Fibroblast of mammary gland (primary cell): Measurements from ENCODE around the gene CNOT4.

Source experiments
- DNase-seq: peaks from one replicate; pipeline ENCODE4 v3.0.0-alpha.2; 2010; ENCODE audit warnings: low read depth
- H3K4me3 ChIP-seq: 2 replicates; pipeline ENCODE4 v1.5.1; 2011; ENCODE audit warnings: low read depth, mild to moderate bottlenecking, low read length, moderate library complexity; ENCODE audit not compliant: control insufficient read depth
- TF ChIP-seq, protein P1 (sequence below): conservative IDR thresholded peaks from 2 replicates; pipeline ENCODE4 v1.5.1; 2011; ENCODE audit warnings: low read depth, low read length, inconsistent platforms; ENCODE audit not compliant: control insufficient read depth, insufficient read depth

The CNOT4 gene

DNA sequence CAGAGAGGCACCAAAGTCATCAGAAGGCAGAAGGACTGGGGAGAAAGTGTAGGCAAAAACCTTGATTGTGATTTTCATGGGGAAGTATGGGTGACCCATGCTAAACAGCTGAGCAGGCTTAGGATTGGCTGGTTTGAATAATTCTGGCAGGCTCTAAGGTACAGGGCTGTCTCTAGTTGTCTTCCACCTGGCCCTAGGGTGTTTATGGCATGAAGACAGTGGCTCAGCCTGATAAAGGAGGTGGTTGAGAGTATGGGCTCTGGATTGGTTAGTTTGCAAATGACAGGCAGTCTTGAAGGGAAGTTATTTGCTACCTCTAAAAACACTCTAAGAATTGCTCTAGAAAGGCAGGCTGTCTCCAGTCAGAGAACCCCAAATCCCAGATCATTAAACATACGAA, 176.0 kb downstream of the CNOT4 start:
- H3K4me3 ChIP-seq, result no peak overlapping the region
- no peak for DNase-seq
- TF ChIP-seq, protein P1, sequence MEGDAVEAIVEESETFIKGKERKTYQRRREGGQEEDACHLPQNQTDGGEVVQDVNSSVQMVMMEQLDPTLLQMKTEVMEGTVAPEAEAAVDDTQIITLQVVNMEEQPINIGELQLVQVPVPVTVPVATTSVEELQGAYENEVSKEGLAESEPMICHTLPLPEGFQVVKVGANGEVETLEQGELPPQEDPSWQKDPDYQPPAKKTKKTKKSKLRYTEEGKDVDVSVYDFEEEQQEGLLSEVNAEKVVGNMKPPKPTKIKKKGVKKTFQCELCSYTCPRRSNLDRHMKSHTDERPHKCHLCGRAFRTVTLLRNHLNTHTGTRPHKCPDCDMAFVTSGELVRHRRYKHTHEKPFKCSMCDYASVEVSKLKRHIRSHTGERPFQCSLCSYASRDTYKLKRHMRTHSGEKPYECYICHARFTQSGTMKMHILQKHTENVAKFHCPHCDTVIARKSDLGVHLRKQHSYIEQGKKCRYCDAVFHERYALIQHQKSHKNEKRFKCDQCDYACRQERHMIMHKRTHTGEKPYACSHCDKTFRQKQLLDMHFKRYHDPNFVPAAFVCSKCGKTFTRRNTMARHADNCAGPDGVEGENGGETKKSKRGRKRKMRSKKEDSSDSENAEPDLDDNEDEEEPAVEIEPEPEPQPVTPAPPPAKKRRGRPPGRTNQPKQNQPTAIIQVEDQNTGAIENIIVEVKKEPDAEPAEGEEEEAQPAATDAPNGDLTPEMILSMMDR, result no peak

DNA sequence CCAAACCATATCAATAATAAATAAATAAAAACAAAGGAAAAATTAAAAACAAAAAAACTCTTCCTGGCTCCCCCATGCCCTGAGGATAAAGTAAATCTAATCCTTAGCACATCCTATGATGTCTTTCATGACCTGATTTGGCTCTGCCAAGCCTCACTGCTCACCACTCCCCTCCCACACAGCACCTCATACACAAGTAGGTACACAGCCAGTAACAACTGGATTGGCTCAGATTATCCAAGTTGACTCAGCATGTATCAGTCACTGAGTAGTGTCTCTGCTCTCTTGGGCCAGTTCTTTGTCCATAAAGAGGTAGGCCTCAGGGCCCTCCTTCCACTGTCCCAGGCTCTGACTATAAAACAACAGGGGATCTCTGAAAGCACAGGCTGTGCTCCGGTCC, 176.7 kb downstream of the CNOT4 start:
- peak; percentile 57 for DNase-seq
- TF ChIP-seq, protein P1, result no peak
- no peak overlapping the region for H3K4me3 ChIP-seq

DNA sequence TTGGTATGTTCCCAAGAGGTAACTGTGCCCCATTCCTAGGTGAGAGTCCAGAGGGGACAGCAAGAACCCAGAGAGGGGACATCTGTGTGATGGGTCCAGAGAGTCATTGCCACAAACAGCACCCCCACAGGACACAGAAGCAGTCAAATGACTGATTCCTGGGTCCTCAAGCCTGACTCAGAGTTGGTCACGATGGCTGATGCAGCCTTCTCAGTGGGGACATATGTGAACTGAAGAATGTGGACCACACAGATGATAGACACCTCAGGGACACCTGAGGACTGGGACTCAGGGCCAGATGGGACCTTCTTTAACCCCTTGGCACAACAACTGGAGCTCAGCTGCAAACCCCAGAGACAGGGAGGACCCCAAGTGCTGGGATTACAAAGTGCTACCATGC, 179.8 kb downstream of the CNOT4 start:
- no peak overlapping the region for H3K4me3 ChIP-seq
- TF ChIP-seq, protein P1, result no peak
- no peak for DNase-seq

DNA sequence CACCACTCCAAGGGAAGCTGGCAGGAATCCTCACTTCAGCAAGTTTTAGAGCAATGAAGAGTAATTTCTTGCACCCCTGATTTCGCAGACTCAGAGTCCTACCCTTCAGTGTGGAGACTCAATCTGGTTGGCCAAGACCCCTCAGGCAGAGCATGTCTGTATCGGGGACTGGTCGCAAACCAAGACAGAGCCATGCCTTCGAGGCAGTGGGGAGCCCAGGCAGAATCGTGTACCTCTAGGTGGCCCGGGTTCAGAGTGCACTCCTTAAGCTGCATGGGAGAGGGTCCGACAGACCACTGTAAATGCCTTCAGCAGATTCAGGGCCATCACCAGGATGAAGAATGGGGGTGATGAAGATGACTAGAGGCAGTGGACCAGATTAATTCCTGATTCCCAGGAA, 181.4 kb downstream of the CNOT4 start:
- no peak for DNase-seq
- TF ChIP-seq, protein P1, result no peak
- H3K4me3 ChIP-seq, result no peak overlapping the region

DNA sequence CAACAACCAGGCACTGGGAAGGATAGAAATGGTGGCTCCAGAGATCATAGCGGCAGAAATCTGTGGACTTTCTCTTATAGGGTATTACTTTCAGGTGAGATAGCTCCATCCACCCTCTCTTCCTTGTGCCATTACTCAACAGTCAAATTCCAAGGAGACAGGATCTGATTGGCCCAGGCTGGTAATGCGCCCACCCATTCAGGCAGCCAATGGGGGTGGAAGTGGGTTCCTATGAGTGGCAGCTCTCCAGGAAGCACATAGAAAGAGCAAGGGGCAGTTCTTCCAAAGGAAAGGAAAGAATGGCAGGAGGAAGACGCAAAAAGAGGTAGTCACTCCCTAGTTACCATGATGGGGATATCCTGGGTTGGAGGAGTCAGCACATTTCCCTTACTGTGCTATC, 181.8 kb downstream of the CNOT4 start:
- no peak overlapping the region for H3K4me3 ChIP-seq
- TF ChIP-seq, protein P1, result no peak
- DNase-seq, result no peak

DNA sequence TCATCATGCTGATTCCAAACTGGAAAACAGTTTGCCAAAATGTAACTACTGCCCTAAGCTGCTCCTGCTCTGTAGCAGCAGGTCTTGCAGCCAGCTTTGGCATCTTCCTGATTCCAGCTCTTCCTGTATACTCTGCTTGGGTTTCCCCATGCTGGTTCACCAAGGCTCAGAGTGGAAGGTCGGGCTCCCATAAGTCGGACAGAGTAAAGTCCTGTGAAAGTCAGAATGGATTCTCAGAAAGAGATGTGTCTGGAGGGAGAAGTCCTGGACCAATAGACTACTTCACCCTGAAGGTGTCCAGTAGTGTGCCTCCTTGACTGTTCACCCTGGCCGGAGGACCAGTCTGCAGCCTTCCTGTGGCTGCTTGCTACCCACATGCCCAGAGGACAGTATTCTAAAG, 182.4 kb downstream of the CNOT4 start:
- DNase-seq, result no peak
- no peak overlapping the region for H3K4me3 ChIP-seq
- TF ChIP-seq, protein P1, result no peak

DNA sequence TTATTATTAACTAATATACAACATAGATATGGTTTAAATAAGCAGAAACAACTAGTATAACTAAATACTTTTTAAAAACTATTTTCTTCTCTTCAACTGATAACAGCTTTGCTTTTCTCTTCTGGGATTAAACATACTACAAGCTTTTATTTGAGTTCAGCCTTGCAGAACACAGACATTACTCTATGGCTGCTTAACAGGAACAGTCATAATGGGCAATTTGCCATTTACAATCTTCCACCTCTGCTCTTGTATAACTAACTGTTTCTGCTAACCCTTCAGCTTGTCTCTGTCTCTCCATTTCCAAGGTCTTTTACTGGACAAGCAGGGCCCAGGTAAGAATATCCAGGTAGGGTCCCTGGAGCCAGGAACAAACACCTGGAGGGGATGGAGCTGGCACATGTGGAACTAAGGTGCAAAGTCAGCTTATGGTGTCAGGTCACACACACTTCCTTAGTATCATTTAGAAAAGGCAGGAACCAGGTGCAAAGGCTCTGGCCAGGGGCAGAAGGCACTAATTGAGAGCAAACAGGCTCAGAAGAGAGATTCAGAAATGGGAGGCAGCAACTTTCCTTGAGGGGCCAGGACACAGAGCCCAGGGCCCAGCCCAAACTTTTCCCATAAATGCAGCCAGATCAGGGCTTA, 183.1 kb downstream of the CNOT4 start:
- TF ChIP-seq, protein P1, result no peak
- no peak overlapping the region for H3K4me3 ChIP-seq
- peak; percentile 23 for DNase-seq
